ENCODE data around the gene RAI2. TPM values are rescaled to one million over a fixed set of nuclear protein-coding genes. Genes with fewer than 3 reads are reported as not detected.

Gene RAI2
- total RNA-seq, 1 donor from 2014 or later = 5.7 TPM

DNA sequence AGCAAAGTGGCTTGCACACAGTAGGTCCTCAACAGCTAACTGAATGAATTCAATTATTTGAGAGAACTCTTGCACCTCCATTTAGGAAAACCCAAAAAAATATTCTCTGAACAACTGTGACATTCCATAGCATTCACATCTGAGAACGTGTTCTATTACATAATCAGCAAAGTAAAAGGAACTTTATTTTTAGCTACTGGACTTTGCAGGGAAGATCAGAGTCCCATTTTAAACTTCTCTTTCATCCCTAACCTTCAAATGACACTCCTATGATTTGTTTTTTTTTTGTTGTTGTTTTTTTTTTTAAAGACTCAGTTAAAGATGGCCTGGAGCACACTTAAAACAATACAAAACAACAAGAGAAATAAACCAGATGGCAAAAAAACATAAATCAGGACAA is 30.9 kb downstream of the RAI2 start:
- TF ChIP-seq, protein P1, sequence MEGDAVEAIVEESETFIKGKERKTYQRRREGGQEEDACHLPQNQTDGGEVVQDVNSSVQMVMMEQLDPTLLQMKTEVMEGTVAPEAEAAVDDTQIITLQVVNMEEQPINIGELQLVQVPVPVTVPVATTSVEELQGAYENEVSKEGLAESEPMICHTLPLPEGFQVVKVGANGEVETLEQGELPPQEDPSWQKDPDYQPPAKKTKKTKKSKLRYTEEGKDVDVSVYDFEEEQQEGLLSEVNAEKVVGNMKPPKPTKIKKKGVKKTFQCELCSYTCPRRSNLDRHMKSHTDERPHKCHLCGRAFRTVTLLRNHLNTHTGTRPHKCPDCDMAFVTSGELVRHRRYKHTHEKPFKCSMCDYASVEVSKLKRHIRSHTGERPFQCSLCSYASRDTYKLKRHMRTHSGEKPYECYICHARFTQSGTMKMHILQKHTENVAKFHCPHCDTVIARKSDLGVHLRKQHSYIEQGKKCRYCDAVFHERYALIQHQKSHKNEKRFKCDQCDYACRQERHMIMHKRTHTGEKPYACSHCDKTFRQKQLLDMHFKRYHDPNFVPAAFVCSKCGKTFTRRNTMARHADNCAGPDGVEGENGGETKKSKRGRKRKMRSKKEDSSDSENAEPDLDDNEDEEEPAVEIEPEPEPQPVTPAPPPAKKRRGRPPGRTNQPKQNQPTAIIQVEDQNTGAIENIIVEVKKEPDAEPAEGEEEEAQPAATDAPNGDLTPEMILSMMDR (conservative IDR thresholded peaks at IDR 0.05) = no peak
- DNase-seq (ENCODE audit: extremely low spot score, unreplicated experiment) = no peak
- Mint-ChIP-seq H3K27me3 (no peaks in the 10 kb centered on the region), H3K36me3 (peaks cover 4% of the 10 kb centered on the region), H3K4me1 (ENCODE audit: unreplicated experiment) (no peaks in the 10 kb centered on the region), H3K27ac (no peak overlapping the region), H3K9me3 (peaks cover 4% of the 10 kb centered on the region), H3K4me3 (no peak overlapping the region)

DNA sequence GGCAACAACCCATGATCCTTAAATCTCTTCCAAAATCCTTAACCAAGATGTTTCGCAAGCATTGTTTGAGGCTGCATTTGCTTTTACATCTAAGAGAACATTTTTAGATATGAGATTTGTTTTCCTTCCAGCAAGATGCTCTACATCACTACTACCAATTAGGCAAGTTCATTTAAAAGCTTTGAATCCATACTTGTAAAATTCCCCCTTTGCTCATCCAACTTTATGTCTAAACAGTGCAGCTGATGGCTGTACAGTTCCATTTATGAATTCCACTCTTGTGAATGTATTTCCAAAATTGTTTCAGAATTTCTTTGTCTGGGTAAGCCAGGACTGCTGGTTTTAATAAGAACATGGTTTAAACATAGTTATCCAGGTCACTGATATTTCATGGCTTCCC is 31.5 kb downstream of the RAI2 start:
- H3K9me3 Mint-ChIP-seq = peaks cover 4% of the 10 kb centered on the region
- TF ChIP-seq, protein P1 (conservative IDR thresholded peaks at IDR 0.05) = no peak
- no peak overlapping the region for H3K4me3 Mint-ChIP-seq
- no peak overlapping the region for H3K27ac Mint-ChIP-seq
- no peaks in the 10 kb centered on the region for H3K4me1 Mint-ChIP-seq (ENCODE audit: unreplicated experiment)
- peaks cover 4% of the 10 kb centered on the region for H3K36me3 Mint-ChIP-seq
- no peak for DNase-seq (ENCODE audit: extremely low spot score, unreplicated experiment)
- no peaks in the 10 kb centered on the region for H3K27me3 Mint-ChIP-seq

DNA sequence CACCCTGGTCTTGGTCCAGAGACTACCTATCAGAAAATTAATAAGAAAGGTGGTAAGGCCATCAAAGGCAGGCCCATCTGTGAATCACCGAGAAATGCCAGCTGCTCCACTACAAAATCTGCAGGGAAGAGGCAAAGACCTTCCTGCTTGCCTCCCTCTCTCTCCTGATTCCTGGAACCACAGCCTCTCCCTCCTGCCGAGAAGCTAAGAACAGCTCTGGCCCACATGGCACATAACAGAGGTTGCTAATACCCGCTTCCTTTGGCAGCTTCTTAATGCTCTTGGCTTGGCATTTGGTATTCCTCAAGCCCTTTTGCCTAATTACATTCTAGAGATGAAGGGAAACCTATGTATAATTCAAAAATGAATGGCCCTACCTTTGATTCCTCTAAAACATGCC is 32.9 kb downstream of the RAI2 start:
- Mint-ChIP-seq H3K27ac (no peak overlapping the region), H3K9me3 (peaks cover 4% of the 10 kb centered on the region), H3K4me1 (ENCODE audit: unreplicated experiment) (no peaks in the 10 kb centered on the region), H3K4me3 (no peak overlapping the region), H3K27me3 (no peaks in the 10 kb centered on the region), H3K36me3 (peaks cover 4% of the 10 kb centered on the region)
- DNase-seq (ENCODE audit: extremely low spot score, unreplicated experiment) = no peak
- TF ChIP-seq, protein P1 (conservative IDR thresholded peaks at IDR 0.05) = no peak

DNA sequence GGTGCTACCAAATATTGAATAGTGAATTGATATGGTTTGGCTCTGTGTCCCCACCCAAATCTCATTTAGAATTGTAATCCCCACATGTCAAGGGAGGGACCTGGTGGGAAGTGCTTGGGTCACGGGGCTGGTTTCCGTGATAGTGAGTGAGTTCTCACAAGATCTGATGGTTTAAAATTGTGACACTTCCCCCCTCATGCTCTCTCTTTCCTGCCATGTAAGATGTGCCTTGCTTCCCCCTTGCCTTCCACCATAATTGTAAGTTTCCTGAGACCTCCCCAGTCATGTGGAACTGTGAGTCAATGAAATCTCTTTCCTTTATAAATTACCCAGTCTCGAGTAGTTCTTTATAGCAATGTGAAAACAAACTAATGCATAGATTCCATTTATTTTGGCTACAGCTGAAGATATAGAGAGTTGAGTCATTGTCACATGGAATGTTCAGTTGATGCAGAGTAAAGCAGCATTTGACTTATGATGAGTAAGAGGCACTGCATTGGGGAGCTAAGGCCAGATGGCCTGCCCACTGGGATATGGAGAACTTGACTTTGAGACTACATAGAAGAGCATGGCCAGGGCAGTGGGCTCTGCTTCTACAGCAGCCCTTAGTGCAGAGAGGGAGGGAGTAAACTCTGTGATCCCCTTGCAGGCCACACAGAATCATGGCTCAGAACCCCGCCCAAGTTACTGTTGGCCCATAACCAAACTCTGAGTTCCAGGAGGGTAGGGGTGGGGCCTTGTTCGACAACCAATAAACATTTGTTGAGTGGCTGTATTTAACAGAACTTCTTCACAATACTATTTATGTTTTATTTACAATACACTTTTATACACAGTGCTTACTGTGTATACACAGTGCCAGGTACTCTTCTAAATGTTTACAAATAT is 34.2 kb downstream of the RAI2 start:
- no peak overlapping the region for H3K27ac Mint-ChIP-seq
- no peak overlapping the region for H3K4me3 Mint-ChIP-seq
- no peaks in the 10 kb centered on the region for H3K27me3 Mint-ChIP-seq
- DNase-seq (ENCODE audit: extremely low spot score, unreplicated experiment) = no peak
- TF ChIP-seq, protein P1 (conservative IDR thresholded peaks at IDR 0.05) = no peak
- no peaks in the 10 kb centered on the region for H3K4me1 Mint-ChIP-seq (ENCODE audit: unreplicated experiment)
- peaks cover 4% of the 10 kb centered on the region for H3K36me3 Mint-ChIP-seq
- peaks cover 4% of the 10 kb centered on the region for H3K9me3 Mint-ChIP-seq

DNA sequence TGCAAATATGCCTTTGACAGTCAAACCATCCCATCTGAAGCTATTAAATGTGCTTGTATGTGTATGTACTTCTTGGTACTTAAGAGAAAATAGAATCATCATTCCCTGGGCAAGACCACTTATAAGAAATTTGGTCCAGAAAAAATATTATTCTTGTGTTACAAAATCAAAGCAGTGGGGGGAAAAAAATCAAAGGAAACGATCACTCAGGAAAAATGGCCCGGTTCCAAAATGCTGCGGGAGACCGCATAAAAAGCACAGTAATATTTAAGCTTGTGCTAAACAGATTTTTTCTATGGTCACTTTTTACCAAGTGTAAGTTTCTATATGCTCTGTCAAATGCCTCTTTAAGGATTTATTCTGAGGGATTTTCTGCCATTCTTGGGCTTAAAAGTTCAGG is 36.1 kb downstream of the RAI2 start:
- H3K27ac Mint-ChIP-seq = no peak overlapping the region
- peaks cover 4% of the 10 kb centered on the region for H3K9me3 Mint-ChIP-seq
- no peaks in the 10 kb centered on the region for H3K27me3 Mint-ChIP-seq
- H3K36me3 Mint-ChIP-seq = peaks cover 4% of the 10 kb centered on the region
- no peak for DNase-seq (ENCODE audit: extremely low spot score, unreplicated experiment)
- TF ChIP-seq, protein P1 (conservative IDR thresholded peaks at IDR 0.05) = no peak
- H3K4me3 Mint-ChIP-seq = no peak overlapping the region
- no peaks in the 10 kb centered on the region for H3K4me1 Mint-ChIP-seq (ENCODE audit: unreplicated experiment)
